ENCODE results near the gene PCDHA10. TPM values are rescaled to one million over a fixed set of nuclear protein-coding genes. Genes with fewer than 3 reads are reported as not detected.
"Not testable (repeated sequence)": the region's sequence is repeated elsewhere in the genome, so short reads cannot be mapped to it uniquely, and the experiment has no call there.

Gene PCDHA10
- total RNA-seq, 1 donor from 2014 or later: under 0.01 TPM

DNA sequence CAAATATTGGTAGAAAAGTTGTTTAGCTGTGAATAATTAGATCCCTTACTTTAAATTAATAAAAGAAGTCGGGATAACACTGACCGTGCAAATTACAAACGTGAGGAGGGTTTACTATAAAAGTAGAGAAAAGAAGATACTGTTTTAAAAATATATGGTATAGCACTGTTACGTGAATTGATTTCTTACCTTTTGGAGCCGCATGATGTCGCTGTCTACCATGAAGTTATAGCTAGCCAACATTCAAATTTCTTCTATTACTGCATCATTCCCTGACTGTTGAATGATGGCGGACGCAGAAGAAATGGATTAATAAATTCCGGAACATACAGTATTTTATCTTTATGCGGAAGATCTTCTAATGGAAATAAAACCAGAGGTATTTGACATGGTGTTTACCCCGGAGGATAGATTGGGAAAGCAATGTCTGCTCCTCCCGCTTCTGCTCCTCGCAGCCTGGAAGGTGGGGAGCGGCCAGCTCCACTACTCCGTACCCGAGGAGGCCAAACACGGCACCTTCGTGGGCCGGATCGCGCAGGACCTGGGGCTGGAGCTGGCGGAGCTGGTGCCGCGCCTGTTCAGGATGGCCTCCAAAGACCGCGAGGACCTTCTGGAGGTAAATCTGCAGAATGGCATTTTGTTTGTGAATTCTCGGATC lies 27.9 kb upstream of the PCDHA10 start, which contains the start of gene PCDHA6:
PCDHA6 (plus strand) TSS at position 257 of the 658 bp plus-strand sequence; CDS start at position 389, 132 bp downstream.
- Histone ChIP-seq H3K9me3 (ENCODE audit: control insufficient read depth in 3 of 3, low read length in 3 of 3) (peaks cover 0 to 13% (median 2%) of the 10 kb centered on the region in 3 donors), H3K4me1 (ENCODE audit: control insufficient read depth in 3 of 3, insufficient read depth in 3 of 3, low read length in 3 of 3) (no peaks in the 10 kb centered on the region), H3K27ac (ENCODE audit: low read depth, low read length) (no peak within 1 kb of the TSS), H3K27me3 (ENCODE audit: control insufficient read depth in 3 of 3, insufficient read depth in 3 of 3, low read length in 3 of 3) (peaks cover 0 to 21% (median 0%) of the 10 kb centered on the region in 3 donors), H3K9ac (ENCODE audit: low read depth in 1 of 3, low read length in 3 of 3) (no peak within 1 kb of the TSS), H3K36me3 (ENCODE audit: control insufficient read depth in 3 of 3, insufficient read depth in 3 of 3, low read length in 3 of 3) (no peaks in the 10 kb centered on the region), H3K4me3 (ENCODE audit: low read length in 3 of 3) (no peak within 1 kb of the TSS)

DNA sequence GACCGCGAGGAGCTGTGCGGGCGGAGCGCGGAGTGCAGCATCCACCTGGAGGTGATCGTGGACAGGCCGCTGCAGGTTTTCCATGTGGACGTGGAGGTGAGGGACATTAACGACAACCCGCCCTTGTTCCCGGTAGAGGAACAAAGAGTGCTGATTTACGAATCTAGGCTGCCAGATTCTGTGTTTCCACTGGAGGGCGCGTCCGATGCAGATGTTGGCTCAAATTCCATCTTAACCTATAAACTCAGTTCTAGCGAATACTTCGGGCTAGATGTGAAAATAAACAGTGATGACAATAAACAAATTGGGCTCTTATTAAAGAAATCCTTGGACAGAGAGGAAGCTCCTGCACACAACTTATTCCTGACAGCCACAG lies 27.3 kb upstream of the PCDHA10 start:
- no peak overlapping the region for H3K27ac ChIP-seq (ENCODE audit: low read depth, low read length)
- H3K9ac ChIP-seq (ENCODE audit: low read depth in 1 of 3, low read length in 3 of 3): no peak overlapping the region
- peaks cover 0 to 13% (median 2%) of the 10 kb centered on the region in 3 donors for H3K9me3 ChIP-seq (ENCODE audit: control insufficient read depth in 3 of 3, low read length in 3 of 3)
- H3K4me3 ChIP-seq (ENCODE audit: low read length in 3 of 3): no peak overlapping the region
- H3K36me3 ChIP-seq (ENCODE audit: control insufficient read depth in 3 of 3, insufficient read depth in 3 of 3, low read length in 3 of 3): no peaks in the 10 kb centered on the region
- H3K4me1 ChIP-seq (ENCODE audit: control insufficient read depth in 3 of 3, insufficient read depth in 3 of 3, low read length in 3 of 3): no peaks in the 10 kb centered on the region
- peaks cover 0 to 19% (median 0%) of the 10 kb centered on the region in 3 donors for H3K27me3 ChIP-seq (ENCODE audit: control insufficient read depth in 3 of 3, insufficient read depth in 3 of 3, low read length in 3 of 3)

- H3K9ac ChIP-seq (ENCODE audit: low read depth in 1 of 3, low read length in 3 of 3); H3K27ac ChIP-seq (ENCODE audit: low read depth, low read length); H3K4me1 ChIP-seq (ENCODE audit: control insufficient read depth in 3 of 3, insufficient read depth in 3 of 3, low read length in 3 of 3); H3K36me3 ChIP-seq (ENCODE audit: control insufficient read depth in 3 of 3, insufficient read depth in 3 of 3, low read length in 3 of 3); H3K4me3 ChIP-seq (ENCODE audit: low read length in 3 of 3); H3K9me3 ChIP-seq (ENCODE audit: control insufficient read depth in 3 of 3, low read length in 3 of 3): not testable (repeated sequence)
- peaks cover 0 to 14% (median 0%) of the 10 kb centered on the region in 3 donors for H3K27me3 ChIP-seq (ENCODE audit: control insufficient read depth in 3 of 3, insufficient read depth in 3 of 3, low read length in 3 of 3)
Measured at GRCh38 chr5:140829511-140830501, 25.9 kb upstream of the PCDHA10 start.

- H3K9ac ChIP-seq (ENCODE audit: low read depth in 1 of 3, low read length in 3 of 3): no peak within 1 kb of the TSS
- H3K4me3 ChIP-seq (ENCODE audit: low read length in 3 of 3): peak within 1 kb of the TSS in 1 of 3 donors; percentile 23
- peaks cover 0 to 6% (median 4%) of the 10 kb centered on the region in 3 donors for H3K27me3 ChIP-seq (ENCODE audit: control insufficient read depth in 3 of 3, insufficient read depth in 3 of 3, low read length in 3 of 3)
- no peaks in the 10 kb centered on the region for H3K4me1 ChIP-seq (ENCODE audit: control insufficient read depth in 3 of 3, insufficient read depth in 3 of 3, low read length in 3 of 3)
- no peak within 1 kb of the TSS for H3K27ac ChIP-seq (ENCODE audit: low read depth, low read length)
- no peaks in the 10 kb centered on the region for H3K36me3 ChIP-seq (ENCODE audit: control insufficient read depth in 3 of 3, insufficient read depth in 3 of 3, low read length in 3 of 3)
- H3K9me3 ChIP-seq (ENCODE audit: control insufficient read depth in 3 of 3, low read length in 3 of 3): peaks cover 2 to 19% (median 7%) of the 10 kb centered on the region in 3 donors
Measured at GRCh38 chr5:140833993-140834392, 21.7 kb upstream of the PCDHA10 start, which contains the start of gene PCDHA7. PCDHA7 (plus strand) TSS chr5:140834269; CDS start chr5:140834384, 115 bp downstream.

- not testable (repeated sequence) for H3K9ac ChIP-seq (ENCODE audit: low read depth in 1 of 3, low read length in 3 of 3); H3K27me3 ChIP-seq (ENCODE audit: control insufficient read depth in 3 of 3, insufficient read depth in 3 of 3, low read length in 3 of 3); H3K36me3 ChIP-seq (ENCODE audit: control insufficient read depth in 3 of 3, insufficient read depth in 3 of 3, low read length in 3 of 3); H3K27ac ChIP-seq (ENCODE audit: low read depth, low read length); H3K4me1 ChIP-seq (ENCODE audit: control insufficient read depth in 3 of 3, insufficient read depth in 3 of 3, low read length in 3 of 3)
- Histone ChIP-seq H3K9me3 (ENCODE audit: control insufficient read depth in 3 of 3, low read length in 3 of 3) (peaks cover 2 to 19% (median 7%) of the 10 kb centered on the region in 3 donors), H3K4me3 (ENCODE audit: low read length in 3 of 3) (peak overlapping the region in 1 of 3 donors; percentile 23)
Measured at GRCh38 chr5:140834439-140835008, 21.2 kb upstream of the PCDHA10 start.

DNA sequence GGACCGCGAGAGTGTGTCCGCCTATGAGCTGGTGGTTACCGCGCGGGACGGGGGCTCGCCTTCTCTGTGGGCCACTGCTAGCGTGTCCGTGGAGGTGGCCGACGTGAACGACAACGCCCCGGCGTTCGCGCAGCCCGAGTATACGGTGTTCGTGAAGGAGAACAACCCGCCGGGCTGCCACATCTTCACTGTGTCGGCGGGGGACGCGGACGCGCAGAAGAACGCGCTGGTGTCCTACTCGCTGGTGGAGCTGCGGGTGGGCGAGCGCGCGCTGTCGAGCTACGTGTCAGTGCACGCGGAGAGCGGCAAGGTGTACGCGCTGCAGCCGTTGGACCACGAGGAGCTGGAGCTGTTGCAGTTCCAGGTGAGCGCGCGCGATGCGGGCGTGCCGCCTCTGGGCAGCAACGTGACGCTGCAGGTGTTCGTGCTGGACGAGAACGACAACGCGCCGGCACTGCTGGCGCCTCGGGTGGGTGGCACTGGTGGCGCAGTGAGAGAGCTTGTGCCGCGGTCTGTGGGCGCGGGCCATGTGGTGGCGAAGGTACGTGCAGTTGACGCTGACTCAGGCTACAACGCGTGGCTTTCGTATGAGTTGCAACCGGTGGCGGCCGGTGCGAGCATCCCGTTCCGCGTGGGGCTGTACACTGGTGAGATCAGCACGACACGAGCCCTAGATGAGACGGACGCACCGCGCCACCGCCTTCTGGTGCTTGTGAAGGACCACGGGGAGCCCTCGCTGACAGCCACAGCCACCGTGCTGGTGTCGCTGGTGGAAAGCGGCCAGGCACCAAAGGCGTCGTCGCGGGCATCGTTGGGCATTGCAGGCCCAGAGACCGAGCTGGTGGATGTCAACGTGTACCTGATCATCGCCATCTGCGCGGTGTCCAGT lies 19.8 kb upstream of the PCDHA10 start:
- peaks cover 0 to 4% (median 2%) of the 10 kb centered on the region in 3 donors for H3K27me3 ChIP-seq (ENCODE audit: control insufficient read depth in 3 of 3, insufficient read depth in 3 of 3, low read length in 3 of 3)
- H3K4me1 ChIP-seq (ENCODE audit: control insufficient read depth in 3 of 3, insufficient read depth in 3 of 3, low read length in 3 of 3): no peaks in the 10 kb centered on the region
- H3K36me3 ChIP-seq (ENCODE audit: control insufficient read depth in 3 of 3, insufficient read depth in 3 of 3, low read length in 3 of 3): no peaks in the 10 kb centered on the region
- no peak overlapping the region for H3K9ac ChIP-seq (ENCODE audit: low read depth in 1 of 3, low read length in 3 of 3)
- H3K27ac ChIP-seq (ENCODE audit: low read depth, low read length): no peak overlapping the region
- H3K4me3 ChIP-seq (ENCODE audit: low read length in 3 of 3): no peak overlapping the region
- H3K9me3 ChIP-seq (ENCODE audit: control insufficient read depth in 3 of 3, low read length in 3 of 3): peaks cover 3 to 16% (median 6%) of the 10 kb centered on the region in 3 donors

GRCh38 chr5:140840978-140841962 lies 14.4 kb upstream of the PCDHA10 start, which contains the start of gene PCDHA8:
PCDHA8 (plus strand) TSS chr5:140841187; CDS start chr5:140841322, 135 bp downstream.
- Histone ChIP-seq H3K9me3 (ENCODE audit: control insufficient read depth in 3 of 3, low read length in 3 of 3) (peaks cover 2 to 15% (median 3%) of the 10 kb centered on the region in 3 donors), H3K9ac (ENCODE audit: low read depth in 1 of 3, low read length in 3 of 3) (no peak within 1 kb of the TSS), H3K36me3 (ENCODE audit: control insufficient read depth in 3 of 3, insufficient read depth in 3 of 3, low read length in 3 of 3) (no peaks in the 10 kb centered on the region), H3K27ac (ENCODE audit: low read depth, low read length) (no peak within 1 kb of the TSS), H3K27me3 (ENCODE audit: control insufficient read depth in 3 of 3, insufficient read depth in 3 of 3, low read length in 3 of 3) (peaks cover 0 to 2% (median 0%) of the 10 kb centered on the region in 3 donors), H3K4me1 (ENCODE audit: control insufficient read depth in 3 of 3, insufficient read depth in 3 of 3, low read length in 3 of 3) (no peaks in the 10 kb centered on the region), H3K4me3 (ENCODE audit: low read length in 3 of 3) (no peak within 1 kb of the TSS)

DNA sequence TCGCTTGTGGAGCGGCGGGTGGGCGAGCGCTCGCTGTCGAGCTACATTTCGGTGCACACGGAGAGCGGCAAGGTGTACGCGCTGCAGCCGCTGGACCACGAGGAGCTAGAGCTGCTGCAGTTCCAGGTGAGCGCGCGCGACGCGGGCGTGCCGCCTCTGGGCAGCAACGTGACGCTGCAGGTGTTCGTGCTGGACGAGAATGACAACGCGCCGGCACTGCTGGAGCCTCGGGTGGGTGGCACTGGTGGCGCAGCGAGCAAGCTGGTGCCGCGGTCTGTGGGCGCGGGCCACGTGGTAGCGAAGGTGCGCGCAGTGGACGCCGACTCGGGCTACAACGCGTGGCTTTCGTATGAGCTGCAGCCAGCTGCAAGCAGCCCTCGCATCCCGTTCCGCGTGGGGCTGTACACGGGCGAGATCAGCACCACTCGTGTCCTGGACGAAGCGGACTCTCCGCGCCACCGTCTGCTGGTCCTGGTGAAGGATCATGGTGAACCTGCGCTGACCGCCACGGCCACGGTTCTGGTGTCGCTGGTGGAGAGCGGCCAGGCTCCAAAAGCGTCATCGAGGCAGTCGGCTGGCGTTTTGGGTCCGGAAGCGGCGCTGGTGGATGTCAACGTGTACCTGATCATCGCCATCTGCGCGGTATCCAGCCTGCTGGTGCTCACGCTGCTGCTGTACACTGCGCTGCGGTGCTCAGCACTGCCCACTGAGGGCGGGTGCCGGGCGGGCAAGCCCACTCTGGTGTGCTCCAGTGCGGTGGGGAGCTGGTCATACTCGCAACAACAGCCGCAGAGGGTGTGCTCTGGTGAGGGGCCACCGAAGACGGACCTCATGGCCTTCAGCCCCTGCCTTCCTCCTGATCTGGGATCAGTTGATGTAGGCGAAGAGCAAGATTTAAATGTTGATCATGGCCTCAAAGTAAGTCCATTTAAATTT lies 12.6 kb upstream of the PCDHA10 start:
- H3K27me3 ChIP-seq (ENCODE audit: control insufficient read depth in 3 of 3, insufficient read depth in 3 of 3, low read length in 3 of 3): peaks cover 0 to 5% (median 0%) of the 10 kb centered on the region in 3 donors
- no peak overlapping the region for H3K27ac ChIP-seq (ENCODE audit: low read depth, low read length)
- no peak overlapping the region for H3K4me3 ChIP-seq (ENCODE audit: low read length in 3 of 3)
- H3K9ac ChIP-seq (ENCODE audit: low read depth in 1 of 3, low read length in 3 of 3): no peak overlapping the region
- H3K4me1 ChIP-seq (ENCODE audit: control insufficient read depth in 3 of 3, insufficient read depth in 3 of 3, low read length in 3 of 3): no peaks in the 10 kb centered on the region
- no peaks in the 10 kb centered on the region for H3K36me3 ChIP-seq (ENCODE audit: control insufficient read depth in 3 of 3, insufficient read depth in 3 of 3, low read length in 3 of 3)
- peaks cover 2 to 13% (median 3%) of the 10 kb centered on the region in 3 donors for H3K9me3 ChIP-seq (ENCODE audit: control insufficient read depth in 3 of 3, low read length in 3 of 3)

All from skeletal muscle tissue (tissue), 4 donors.